Ascending aorta (tissue), 2 donors: ENCODE data around the gene SNX20. TPM values are rescaled to one million over a fixed set of nuclear protein-coding genes. Genes with fewer than 3 reads are reported as not detected.
A peak's percentile ranks its signal among the peaks of the same experiment; 100 is the strongest.

ENCODE experiments used
- DNase-seq, 2 donors: peaks; one replicate each; pipeline ENCODE4 v3.0.0-alpha.2; 2019; ENCODE audit warnings: low spot score in 2 of 2
- H3K27ac ChIP-seq, 2 donors: fragments of 200-600 bp; sonication (generic); one replicate each; pipeline ENCODE4 v1.5.1; 2016 to 2017; ENCODE audit warnings: mild to moderate bottlenecking in 1 of 2
- H3K27me3 ChIP-seq: fragments of 200-600 bp; sonication (generic); one replicate; pipeline ENCODE4 v1.5.1; 2017
- H3K36me3 ChIP-seq, 2 donors: fragments of 200-600 bp; sonication (generic); one replicate each; pipeline ENCODE4 v1.5.1; 2016
- H3K4me1 ChIP-seq, 2 donors: fragments of 200-600 bp; sonication (generic); one replicate each; pipeline ENCODE4 v1.5.1; 2016 to 2017; ENCODE audit warnings: mild to moderate bottlenecking in 1 of 2
- H3K4me3 ChIP-seq, 2 donors: fragments of 200-600 bp; sonication (generic); one replicate each; pipeline ENCODE4 v1.5.1; 2016 to 2017; ENCODE audit warnings: mild to moderate bottlenecking in 1 of 2
- H3K9me3 ChIP-seq, 2 donors: fragments of 200-600 bp; sonication (generic); one replicate each; pipeline ENCODE4 v1.5.1; 2016
- intact Hi-C: fragments of 100-400 bp; cut with DNase I; formaldehyde crosslinking; loops from one replicate; pipeline ENCODE4 v1.15.1; 2023
- total RNA-seq: library from RNA; depleted of rRNA; stranded (reverse); fragments of >200 nt; gene quantifications from one replicate; pipeline ENCODE4 v1.1.0, GENCODE V29; 2016
- TF ChIP-seq, protein P1 (sequence below), 3 experiments: fragments of 200-600 bp in 2 of 3; fragments of 450-650 bp in 1 of 3; sonication (generic) in 2 of 3; IDR thresholded peaks; one replicate each; pipeline ENCODE4 v1.5.1; 2016 to 2019; ENCODE audit warnings: antibody characterized with exemption in 3 of 3, mild to moderate bottlenecking in 1 of 3, moderate library complexity in 1 of 3

Gene SNX20
- total RNA-seq, 1 donor from 2014 or later: 3.2 TPM

DNA sequence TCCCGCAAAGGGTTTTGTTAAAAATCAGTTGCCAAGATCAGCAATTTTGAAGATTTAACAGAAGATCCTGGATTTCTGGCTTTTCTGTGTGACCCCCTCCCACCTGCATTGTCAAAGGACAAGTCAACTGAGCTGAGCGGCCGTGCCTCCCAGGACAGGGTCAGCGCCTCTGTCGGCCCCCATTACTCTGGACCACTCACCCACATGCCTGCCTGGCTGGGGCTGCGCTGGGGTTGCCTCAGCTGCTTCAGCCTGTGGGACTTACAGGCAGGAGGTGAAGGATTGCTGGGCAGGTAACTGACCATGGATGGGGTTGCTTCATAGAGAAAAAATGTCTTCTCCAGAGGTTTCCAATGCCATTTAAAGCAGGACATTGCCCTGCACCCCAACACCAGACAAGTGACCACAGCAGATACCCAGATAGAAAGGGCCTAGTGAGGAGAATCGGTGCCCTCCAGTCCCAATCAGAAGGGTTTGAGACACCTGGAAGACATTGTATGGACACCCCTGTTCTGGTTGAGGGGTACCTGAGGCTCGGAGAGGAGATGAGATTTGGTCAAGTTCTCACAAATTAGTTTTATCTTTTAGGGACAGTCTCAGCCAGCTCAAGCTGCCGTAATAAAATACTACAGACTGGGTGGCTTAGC is 52.8 kb downstream of the SNX20 start:
- no peak overlapping the region for H3K4me3 ChIP-seq
- H3K27me3 ChIP-seq: no peaks in the 10 kb centered on the region
- H3K27ac ChIP-seq: peak overlapping the region in 1 of 2 donors; percentile 63
- TF ChIP-seq, protein P1, sequence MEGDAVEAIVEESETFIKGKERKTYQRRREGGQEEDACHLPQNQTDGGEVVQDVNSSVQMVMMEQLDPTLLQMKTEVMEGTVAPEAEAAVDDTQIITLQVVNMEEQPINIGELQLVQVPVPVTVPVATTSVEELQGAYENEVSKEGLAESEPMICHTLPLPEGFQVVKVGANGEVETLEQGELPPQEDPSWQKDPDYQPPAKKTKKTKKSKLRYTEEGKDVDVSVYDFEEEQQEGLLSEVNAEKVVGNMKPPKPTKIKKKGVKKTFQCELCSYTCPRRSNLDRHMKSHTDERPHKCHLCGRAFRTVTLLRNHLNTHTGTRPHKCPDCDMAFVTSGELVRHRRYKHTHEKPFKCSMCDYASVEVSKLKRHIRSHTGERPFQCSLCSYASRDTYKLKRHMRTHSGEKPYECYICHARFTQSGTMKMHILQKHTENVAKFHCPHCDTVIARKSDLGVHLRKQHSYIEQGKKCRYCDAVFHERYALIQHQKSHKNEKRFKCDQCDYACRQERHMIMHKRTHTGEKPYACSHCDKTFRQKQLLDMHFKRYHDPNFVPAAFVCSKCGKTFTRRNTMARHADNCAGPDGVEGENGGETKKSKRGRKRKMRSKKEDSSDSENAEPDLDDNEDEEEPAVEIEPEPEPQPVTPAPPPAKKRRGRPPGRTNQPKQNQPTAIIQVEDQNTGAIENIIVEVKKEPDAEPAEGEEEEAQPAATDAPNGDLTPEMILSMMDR (IDR thresholded peaks at IDR 0.05): no peak
- no peaks in the 10 kb centered on the region for H3K9me3 ChIP-seq
- peaks cover 49 to 61% of the 10 kb centered on the region in 2 donors for H3K36me3 ChIP-seq
- intact Hi-C loops: no loop called here
- H3K4me1 ChIP-seq: peaks cover 4 to 12% of the 10 kb centered on the region in 2 donors
- no peak for DNase-seq

DNA sequence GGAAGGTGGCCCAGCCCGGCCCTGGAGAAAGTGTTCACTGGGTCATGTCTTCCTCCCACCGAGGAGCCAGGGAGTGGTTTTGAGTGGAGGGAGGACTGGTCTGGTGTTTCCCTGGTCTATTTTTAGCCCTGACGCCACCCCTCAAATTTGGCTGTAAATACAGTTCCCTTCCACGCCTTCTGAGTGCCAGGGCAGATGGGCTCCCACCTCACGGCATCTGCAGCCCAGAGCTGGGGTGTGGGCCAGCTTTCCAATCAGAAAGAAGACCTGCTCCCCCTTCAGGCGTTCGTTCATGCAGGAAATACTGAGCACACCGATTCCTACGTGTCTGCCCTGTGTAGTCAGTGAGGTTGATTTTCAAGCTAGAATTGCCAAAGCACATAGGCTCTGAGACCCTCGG is 53.7 kb downstream of the SNX20 start:
- intact Hi-C loops: loop anchor here (2.0 kb wide), 2 partner anchors 79 to 255 kb away; partner anchors contain the start of gene NKD1
- Histone ChIP-seq H3K27me3 (no peaks in the 10 kb centered on the region), H3K27ac (peak overlapping the region; percentile 57 to 63), H3K36me3 (peaks cover 43 to 60% of the 10 kb centered on the region in 2 donors), H3K4me1 (peaks cover 4 to 12% of the 10 kb centered on the region in 2 donors), H3K9me3 (no peaks in the 10 kb centered on the region), H3K4me3 (peak overlapping the region in 1 of 2 donors; percentile 10)
- peak in 1 of 2 donors; percentile 87 for DNase-seq
- TF ChIP-seq, protein P1 (IDR thresholded peaks at IDR 0.05): peak; percentile 44 to 68 (median 49)

DNA sequence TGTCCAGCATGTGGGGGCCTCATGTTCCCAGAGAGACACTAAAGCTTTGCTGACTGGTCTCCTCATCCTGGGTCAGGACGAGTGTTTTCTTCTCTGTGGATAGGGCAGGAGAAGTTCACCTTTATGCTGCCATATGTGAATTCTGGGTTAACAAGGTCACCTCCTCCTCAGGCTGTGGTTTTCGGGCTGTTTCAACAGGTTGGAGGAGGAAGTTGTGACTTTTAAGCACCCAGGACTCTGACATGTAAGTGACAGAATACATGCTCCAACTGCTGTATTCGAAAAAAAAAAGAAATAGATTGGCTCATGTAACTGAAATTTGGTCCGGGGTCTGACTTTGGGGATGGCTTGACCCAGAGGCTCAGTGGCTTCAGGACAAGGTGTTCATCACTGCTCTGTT is 54.2 kb downstream of the SNX20 start:
- Histone ChIP-seq H3K4me1 (peaks cover 4 to 12% of the 10 kb centered on the region in 2 donors), H3K9me3 (no peaks in the 10 kb centered on the region), H3K27me3 (no peaks in the 10 kb centered on the region), H3K4me3 (peak overlapping the region in 1 of 2 donors; percentile 10), H3K27ac (peak overlapping the region; percentile 57 to 63), H3K36me3 (peaks cover 38 to 54% of the 10 kb centered on the region in 2 donors)
- TF ChIP-seq, protein P1 (IDR thresholded peaks at IDR 0.05): no peak
- DNase-seq: no peak
- intact Hi-C loops: loop anchor here (2.0 kb wide), 2 partner anchors 78 to 254 kb away; partner anchors contain the start of gene NKD1

DNA sequence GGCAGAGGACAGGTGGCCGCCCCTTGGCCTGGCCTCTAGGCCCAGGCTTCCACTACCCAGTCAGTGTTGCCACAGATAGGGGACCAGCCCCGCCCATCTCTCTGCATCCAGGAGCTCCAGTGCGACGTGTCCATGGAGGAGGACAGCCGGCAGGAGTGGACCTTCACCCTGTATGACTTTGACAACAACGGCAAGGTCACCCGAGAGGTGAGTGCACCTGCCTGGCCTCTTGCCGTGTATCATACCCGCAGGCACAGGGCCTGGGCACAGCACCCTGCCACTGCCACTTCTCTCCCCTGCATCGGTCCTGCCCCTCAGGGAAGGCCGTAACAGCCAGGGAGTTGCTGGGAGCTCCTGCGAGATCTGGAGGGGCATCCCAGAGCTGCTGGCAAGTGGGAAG is 55.7 kb downstream of the SNX20 start:
- Histone ChIP-seq H3K4me3 (no peak overlapping the region), H3K36me3 (peaks cover 28 to 49% of the 10 kb centered on the region in 2 donors), H3K27ac (peak overlapping the region in 1 of 2 donors; percentile 55), H3K9me3 (no peaks in the 10 kb centered on the region), H3K4me1 (peaks cover 4 to 12% of the 10 kb centered on the region in 2 donors), H3K27me3 (no peaks in the 10 kb centered on the region)
- DNase-seq: no peak
- intact Hi-C loops: no loop called here
- TF ChIP-seq, protein P1 (IDR thresholded peaks at IDR 0.05): no peak

DNA sequence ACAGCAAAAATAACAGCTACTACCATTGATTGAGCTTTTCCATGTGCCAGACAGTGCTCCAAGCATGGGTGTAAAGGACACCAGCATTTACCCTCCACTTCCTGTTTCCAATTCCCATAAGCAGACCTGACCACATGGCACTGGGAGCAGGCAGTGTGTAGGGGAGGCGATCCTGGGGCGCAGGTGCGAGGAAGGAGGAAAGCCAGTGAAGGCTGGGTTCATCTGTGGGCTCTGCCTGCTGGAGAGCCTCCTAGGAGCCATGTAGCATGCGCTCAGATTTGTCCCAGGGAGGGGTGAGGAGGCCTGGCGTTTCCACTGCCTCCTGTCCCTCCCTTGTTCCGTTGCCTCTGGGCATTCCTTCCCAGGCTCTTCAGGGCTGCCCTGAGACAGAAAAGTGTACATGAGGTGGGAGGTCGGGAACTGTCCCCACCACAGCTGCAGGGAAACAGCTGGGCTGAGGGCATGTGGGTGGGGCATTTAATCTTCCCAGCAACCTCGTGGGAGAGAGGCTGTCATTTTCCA is 56.6 kb downstream of the SNX20 start:
- intact Hi-C loops: no loop called here
- TF ChIP-seq, protein P1 (IDR thresholded peaks at IDR 0.05): no peak
- H3K4me1 ChIP-seq: peaks cover 4 to 12% of the 10 kb centered on the region in 2 donors

More for the DNA sequence above, 56.6 kb downstream of the SNX20 start:
- Histone ChIP-seq H3K9me3 (no peaks in the 10 kb centered on the region), H3K27ac (peak overlapping the region in 1 of 2 donors; percentile 1), H3K4me3 (no peak overlapping the region), H3K27me3 (no peaks in the 10 kb centered on the region), H3K36me3 (peaks cover 20 to 41% of the 10 kb centered on the region in 2 donors)
- no peak for DNase-seq
